K562 (cell line): Measurements from ENCODE around the gene ZNF628. TPM values are rescaled to one million over a fixed set of nuclear protein-coding genes. Genes with fewer than 3 reads are reported as not detected.

Source experiments
- ATAC-seq: fragments of 200-7000 bp; cut with Tn5 transposase; 3 replicates; pipeline ENCODE4 v1.9.1; 2020; ENCODE audit warnings: moderate library complexity
- BruUV-seq: library from RNA; stranded (reverse); fragments of 400-500 nt; replicated peaks from 2 replicates; lab custom pipeline; 2021; lab: Mats Ljungman, UMichigan
- CTCF ChIA-PET: fragments of 300-600 bp; formaldehyde crosslinking; extraction: SDS; loops from one replicate; lab custom pipeline; 2021; ENCODE audit warnings: low intra/inter-chr PET ratio; lab: Yijun Ruan, JAX
- POLR2A ChIA-PET: fragments of 300-600, 350-650 bp; sonication (Branson Sonifier 250); formaldehyde crosslinking; extraction: SDS; loops from one replicate; lab custom pipeline; 2021; ENCODE audit warnings: antibody characterized with exemption, inconsistent platforms; lab: Yijun Ruan, JAX
- DNase-seq, 4 experiments: peaks; one replicate each; pipeline versions ENCODE4 v3.0.0 to v3.0.0-alpha.2; 2011 to 2018; ENCODE audit warnings: low spot score in 3 of 4, mixed read lengths in 3 of 4; ENCODE audit errors: extremely low read depth in 1 of 4
- FAIRE-seq: peaks from 2 replicates; lab custom pipeline; 2011; peaks lifted over from hg19 to GRCh38; lab: Jason Lieb, UNC
- H2AFZ ChIP-seq: 2 replicates; pipeline ENCODE4 v1.6.0; 2011; ENCODE audit warnings: low read depth, low read length, control low read depth, inconsistent platforms
- H3K27ac ChIP-seq: fragments of 200-600 bp; 3 replicates; pipeline ENCODE4 v1.8.0; 2011; ENCODE audit warnings: low read depth, mild to moderate bottlenecking, control low read depth, inconsistent platforms, low read length, moderate library complexity, mixed read lengths; ENCODE audit errors: extremely low read depth
- H3K27me3 ChIP-seq, 2 experiments: fragments of 300-600 bp in 1 of 2; 2 replicates in 1 of 2; 3 replicates in 1 of 2; pipeline versions ENCODE4 v1.6.0 to v1.8.0; 2011; ENCODE audit warnings: inconsistent platforms in 2 of 2, low read length in 2 of 2, mild to moderate bottlenecking in 1 of 2, mixed read lengths in 1 of 2, moderate library complexity in 1 of 2; ENCODE audit not compliant: control insufficient read depth in 2 of 2, insufficient read depth in 2 of 2
- H3K36me3 ChIP-seq: fragments of 300-600 bp; 3 replicates; pipeline ENCODE4 v1.8.0; 2011; ENCODE audit warnings: mild to moderate bottlenecking, low read length, inconsistent platforms; ENCODE audit not compliant: control insufficient read depth, insufficient read depth
- H3K4me1 ChIP-seq, 2 experiments: fragments of 200-600 bp in 1 of 2; replicated peaks in 1 of 2; 2 replicates in 1 of 2; 3 replicates in 1 of 2; pipeline versions ENCODE4 v1.5.1 to v1.8.0; 2011; ENCODE audit warnings: inconsistent platforms in 2 of 2, low read length in 2 of 2, mild to moderate bottlenecking in 1 of 2, mixed read lengths in 1 of 2, moderate library complexity in 1 of 2; ENCODE audit not compliant: control insufficient read depth in 2 of 2, insufficient read depth in 2 of 2
- H3K4me2 ChIP-seq: 2 replicates; pipeline ENCODE4 v1.6.1; 2011; ENCODE audit warnings: low read length, control low read depth, inconsistent platforms, mixed read lengths; ENCODE audit not compliant: insufficient read depth
- H3K4me3 ChIP-seq: fragments of 200-600 bp; sonication (generic), shearing (Covaris generic); 2 replicates; pipeline ENCODE4 v1.5.1; 2016; ENCODE audit warnings: control low read depth, inconsistent platforms
- H3K79me2 ChIP-seq: fragments of 200-600 bp; 3 replicates; pipeline ENCODE4 v1.8.0; 2011; ENCODE audit warnings: low read length, inconsistent platforms; ENCODE audit not compliant: control insufficient read depth, insufficient read depth
- H3K9ac ChIP-seq, 2 experiments: 2 replicates each; pipeline versions ENCODE4 v1.6.0 to v1.6.1; 2011; ENCODE audit warnings: low read depth in 2 of 2, low read length in 2 of 2, control low read depth in 1 of 2, inconsistent platforms in 1 of 2, mild to moderate bottlenecking in 1 of 2, mixed read lengths in 1 of 2; ENCODE audit not compliant: insufficient read depth in 1 of 2
- H3K9me1 ChIP-seq: one replicate; pipeline ENCODE4 v1.6.0; 2011; ENCODE audit warnings: inconsistent platforms, mild to moderate bottlenecking, low read length, moderate library complexity; ENCODE audit not compliant: control insufficient read depth, insufficient read depth
- H3K9me3 ChIP-seq: replicated peaks from 2 replicates; pipeline ENCODE4 v1.5.1; 2011; ENCODE audit warnings: low read depth, low read length, inconsistent platforms; ENCODE audit not compliant: control insufficient read depth, insufficient read depth
- H4K20me1 ChIP-seq: replicated peaks from 2 replicates; pipeline ENCODE4 v1.6.1; 2011; ENCODE audit warnings: low read length, inconsistent platforms, mixed read lengths; ENCODE audit not compliant: control insufficient read depth, insufficient read depth
- CHD2 ChIP-seq: IDR thresholded peaks from 2 replicates; pipeline ENCODE4 v1.6.1; 2011; ENCODE audit warnings: low read depth, low read length
- CXXC5 ChIP-seq: fragments of 250-450 bp; sonication (Bioruptor Pico); IDR thresholded peaks from 2 replicates; pipeline ENCODE4 v1.8.0; 2022; ENCODE audit warnings: inconsistent platforms, mild to moderate bottlenecking, moderate library complexity
- E2F3 ChIP-seq: fragments of 250-450 bp; sonication (Bioruptor Pico); IDR thresholded peaks from 2 replicates; pipeline ENCODE4 v1.4.0; 2020; ENCODE audit warnings: mild to moderate bottlenecking
- KDM5B ChIP-seq: fragments of 200-600 bp; sonication (generic); IDR thresholded peaks from 2 replicates; pipeline ENCODE4 v1.6.1; 2012; ENCODE audit warnings: low read depth, mild to moderate bottlenecking, moderate library complexity, low read length, control low read depth, inconsistent platforms; ENCODE audit not compliant: insufficient replicate concordance
- KLF1 ChIP-seq: fragments of 450-650 bp; IDR thresholded peaks from 2 replicates; pipeline ENCODE4 v1.6.1; 2016; ENCODE audit warnings: missing genetic modification characterization, missing compliant biosample characterization
- MLLT1 ChIP-seq, 2 experiments: fragments of 450-650 bp; IDR thresholded peaks; 2 replicates each; pipeline ENCODE4 v1.6.1; 2016
- POLR2G ChIP-seq: fragments of 200-400 bp; formaldehyde crosslinking; IDR thresholded peaks from 2 replicates; pipeline ENCODE4 v1.6.1; 2017; ENCODE audit warnings: low read depth, mild to moderate bottlenecking, antibody characterized with exemption, low read length, moderate library complexity
- RBFOX2 ChIP-seq: fragments of 200-400 bp; formaldehyde crosslinking; IDR thresholded peaks from 2 replicates; pipeline ENCODE4 v1.6.1; 2017; ENCODE audit warnings: low read depth, mild to moderate bottlenecking, low read length, moderate library complexity
- THAP12 ChIP-seq: fragments of 250-450 bp; sonication (Bioruptor Pico); IDR thresholded peaks from 2 replicates; pipeline ENCODE4 v1.9.0; 2021; ENCODE audit warnings: mild to moderate bottlenecking, inconsistent platforms
- XRCC4 ChIP-seq: IDR thresholded peaks from one replicate; pipeline ENCODE4 v1.6.1; 2011; ENCODE audit not compliant: insufficient read depth, insufficient read length; ENCODE audit errors: extremely low read depth
- ZBTB33 ChIP-seq: sonication (generic); formaldehyde crosslinking; IDR thresholded peaks from 2 replicates; pipeline ENCODE4 v1.8.1; 2023; ENCODE audit warnings: mild to moderate bottlenecking, missing genetic modification reagents
- ZFPM2 ChIP-seq: fragments of 250-450 bp; sonication (Bioruptor Pico); IDR thresholded peaks from 2 replicates; pipeline ENCODE4 v1.5.1; 2022; ENCODE audit warnings: mild to moderate bottlenecking
- WGBS: fragments of 100-300 bp; shearing (Covaris generic); methylation state at CpG from one replicate; pipeline ENCODE4 v1.1.6; 2016; ENCODE audit warnings: low coverage, mixed read lengths; ENCODE audit not compliant: insufficient coverage; ENCODE audit errors: missing lambda C conversion rate; 5-methylcytosine and 5-hydroxymethylcytosine counted together
- in situ Hi-C: fragments of 300-500 bp; cut with MboI; formaldehyde crosslinking; loops from 4 replicates; pipeline ENCODE4 v1.15.0; 2018; ENCODE audit warnings: inconsistent platforms, mixed read lengths
- intact Hi-C: fragments of 100-400 bp; cut with micrococcal nuclease; formaldehyde crosslinking; loops from 2 replicates; pipeline ENCODE4 v1.14.2; 2022
- polyA plus RNA-seq, 8 experiments: library from polyadenylated mRNA; depleted of rRNA in 4 of 8; stranded (reverse) in 5 of 8; unstranded in 3 of 8; fragments of >200 nt; fragmentation: Nextera tagmentation in 2 of 8; fragmentation: Illumina TruSeq in 1 of 8; extraction: Ambion mirVana in 2 of 8; extraction: Trizol in 1 of 8; gene quantifications; 2 replicates each; pipeline versions ENCODE4 v1.2.1 to v1.2.3, GENCODE V29; 2011 to 2014; ENCODE audit warnings: inconsistent platforms in 1 of 8, missing spikeins in 1 of 8
- total RNA-seq, 7 experiments: library from RNA; depleted of rRNA in 6 of 7; stranded (reverse); fragments of >200 nt in 6 of 7; fragmentation: Illumina TruSeq in 2 of 7; extraction: Trizol in 2 of 7; gene quantifications; 2 replicates each; pipeline versions ENCODE4 v1.2.1 to v1.2.3, GENCODE V29; 2011 to 2021; ENCODE audit warnings: low replicate concordance in 1 of 7
- TF ChIP-seq, protein P1 (sequence below): fragments of 450-650 bp; IDR thresholded peaks from 2 replicates; pipeline ENCODE4 v1.6.1; 2018; ENCODE audit not compliant: partially characterized antibody

ZNF628 gene
- total and polyA plus RNA-seq, 9 of the 15 experiments (the other 6 are each of a cell fraction or from before 2014, with no cell fraction given), result 0.13 to 13.6 (median 2.2) TPM; not detected in 3

DNA sequence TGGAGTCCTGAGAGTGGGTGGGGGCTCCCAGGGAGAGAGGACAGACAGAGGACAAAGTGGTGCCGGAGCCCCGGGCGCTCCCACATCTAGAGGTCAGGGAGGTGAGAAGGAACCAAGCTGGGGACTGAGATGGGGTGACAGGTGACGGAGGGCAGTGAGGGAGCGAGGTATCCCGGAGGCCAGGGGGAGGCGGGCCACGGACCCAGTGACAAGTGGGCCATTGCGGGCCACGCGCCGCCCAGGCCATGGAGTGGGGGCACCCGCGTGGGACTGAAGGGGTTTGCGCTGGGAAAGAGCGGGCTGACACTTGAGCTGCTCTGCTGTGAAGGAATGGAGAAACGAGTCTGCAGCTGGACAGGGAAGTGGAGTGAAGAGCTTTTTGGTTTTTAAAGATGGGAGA, 2.6 kb downstream of the ZNF628 start:
- no peak for FAIRE-seq
- ChIA-PET CTCF (no interaction called here), POLR2A (interaction anchor here (0.6 to 2.0 kb wide), 4 partner anchors 12 to 146 kb away, joined by 3 to 6 read pairs (median 3); partner anchors contain the start of gene ZNF784)
- no peaks in the 10 kb centered on the region for H4K20me1 ChIP-seq
- no peaks in the 10 kb centered on the region for H3K9me3 ChIP-seq
- DNase-seq, result peak in 2 of 4 experiments; percentile 27 to 32
- intact Hi-C loops, result no loop called here
- in situ Hi-C loops, result no loop called here
- peaks cover 20 to 55% of the 10 kb centered on the region in 2 experiments for H3K4me1 ChIP-seq
- peaks cover 20% of the 10 kb centered on the region for H3K79me2 ChIP-seq
- H3K27ac ChIP-seq, result no peak overlapping the region
- WGBS, result 70% methylated on average over 17 of the region's 17 CpGs
- H3K9ac ChIP-seq, result peak overlapping the region in 1 of 2 experiments; percentile 76; a peak in 2 of 4 replicates
- H3K27me3 ChIP-seq, result no peaks in the 10 kb centered on the region
- H3K4me2 ChIP-seq, result no peak overlapping the region
- BruUV-seq, result no TSS peak
- no peaks in the 10 kb centered on the region for H3K9me1 ChIP-seq
- H3K36me3 ChIP-seq, result peaks cover 26% of the 10 kb centered on the region
- no peak for ATAC-seq
- H3K4me3 ChIP-seq, result no peak overlapping the region
- no peak overlapping the region for H2AFZ ChIP-seq
- TF ChIP-seq RBFOX2 (peak; percentile 52), KDM5B (no peak), CHD2 (no peak), CXXC5 (CRISPR knock-in tag) (no peak), E2F3 (no peak), POLR2G (peak; percentile 48; the same call in 1 of the 2 replicates), MLLT1 (IDR thresholded peaks at IDR 0.05) (no peak), THAP12 (no peak), ZFPM2 (no peak), ZBTB33 (CRISPR knock-in tag) (peak; percentile 68; the same call in 1 of the 2 replicates), KLF1 (tag) (no peak), XRCC4 (no peak)
- TF ChIP-seq, protein P1, sequence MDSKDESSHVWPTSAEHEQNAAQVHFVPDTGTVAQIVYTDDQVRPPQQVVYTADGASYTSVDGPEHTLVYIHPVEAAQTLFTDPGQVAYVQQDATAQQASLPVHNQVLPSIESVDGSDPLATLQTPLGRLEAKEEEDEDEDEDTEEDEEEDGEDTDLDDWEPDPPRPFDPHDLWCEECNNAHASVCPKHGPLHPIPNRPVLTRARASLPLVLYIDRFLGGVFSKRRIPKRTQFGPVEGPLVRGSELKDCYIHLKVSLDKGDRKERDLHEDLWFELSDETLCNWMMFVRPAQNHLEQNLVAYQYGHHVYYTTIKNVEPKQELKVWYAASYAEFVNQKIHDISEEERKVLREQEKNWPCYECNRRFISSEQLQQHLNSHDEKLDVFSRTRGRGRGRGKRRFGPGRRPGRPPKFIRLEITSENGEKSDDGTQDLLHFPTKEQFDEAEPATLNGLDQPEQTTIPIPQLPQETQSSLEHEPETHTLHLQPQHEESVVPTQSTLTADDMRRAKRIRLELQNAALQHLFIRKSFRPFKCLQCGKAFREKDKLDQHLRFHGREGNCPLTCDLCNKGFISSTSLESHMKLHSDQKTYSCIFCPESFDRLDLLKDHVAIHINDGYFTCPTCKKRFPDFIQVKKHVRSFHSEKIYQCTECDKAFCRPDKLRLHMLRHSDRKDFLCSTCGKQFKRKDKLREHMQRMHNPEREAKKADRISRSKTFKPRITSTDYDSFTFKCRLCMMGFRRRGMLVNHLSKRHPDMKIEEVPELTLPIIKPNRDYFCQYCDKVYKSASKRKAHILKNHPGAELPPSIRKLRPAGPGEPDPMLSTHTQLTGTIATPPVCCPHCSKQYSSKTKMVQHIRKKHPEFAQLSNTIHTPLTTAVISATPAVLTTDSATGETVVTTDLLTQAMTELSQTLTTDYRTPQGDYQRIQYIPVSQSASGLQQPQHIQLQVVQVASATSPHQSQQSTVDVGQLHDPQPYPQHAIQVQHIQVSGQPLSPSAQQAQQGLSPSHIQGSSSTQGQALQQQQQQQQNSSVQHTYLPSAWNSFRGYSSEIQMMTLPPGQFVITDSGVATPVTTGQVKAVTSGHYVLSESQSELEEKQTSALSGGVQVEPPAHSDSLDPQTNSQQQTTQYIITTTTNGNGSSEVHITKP, result peak; percentile 22
